ENCODE data around the gene COX11. TPM values are rescaled to one million over a fixed set of nuclear protein-coding genes. Genes with fewer than 3 reads are reported as not detected.

COX11 gene
- total RNA-seq, 1 donor from 2014 or later, result 44.0 TPM

GRCh38 chr17:54941285-54941684 lies 27.2 kb downstream of the COX11 start:
- TF ChIP-seq POLR2AphosphoS5 (IDR thresholded peaks at IDR 0.05; ENCODE audit: insufficient read depth in 1 of 2, low read depth in 1 of 2), result no peak
- no peak for TF ChIP-seq POLR2A (IDR thresholded peaks at IDR 0.05)
- TF ChIP-seq, protein P1, sequence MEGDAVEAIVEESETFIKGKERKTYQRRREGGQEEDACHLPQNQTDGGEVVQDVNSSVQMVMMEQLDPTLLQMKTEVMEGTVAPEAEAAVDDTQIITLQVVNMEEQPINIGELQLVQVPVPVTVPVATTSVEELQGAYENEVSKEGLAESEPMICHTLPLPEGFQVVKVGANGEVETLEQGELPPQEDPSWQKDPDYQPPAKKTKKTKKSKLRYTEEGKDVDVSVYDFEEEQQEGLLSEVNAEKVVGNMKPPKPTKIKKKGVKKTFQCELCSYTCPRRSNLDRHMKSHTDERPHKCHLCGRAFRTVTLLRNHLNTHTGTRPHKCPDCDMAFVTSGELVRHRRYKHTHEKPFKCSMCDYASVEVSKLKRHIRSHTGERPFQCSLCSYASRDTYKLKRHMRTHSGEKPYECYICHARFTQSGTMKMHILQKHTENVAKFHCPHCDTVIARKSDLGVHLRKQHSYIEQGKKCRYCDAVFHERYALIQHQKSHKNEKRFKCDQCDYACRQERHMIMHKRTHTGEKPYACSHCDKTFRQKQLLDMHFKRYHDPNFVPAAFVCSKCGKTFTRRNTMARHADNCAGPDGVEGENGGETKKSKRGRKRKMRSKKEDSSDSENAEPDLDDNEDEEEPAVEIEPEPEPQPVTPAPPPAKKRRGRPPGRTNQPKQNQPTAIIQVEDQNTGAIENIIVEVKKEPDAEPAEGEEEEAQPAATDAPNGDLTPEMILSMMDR (IDR thresholded peaks at IDR 0.05), result no peak
- H3K4me3 ChIP-seq, result no peak overlapping the region
- no peaks in the 10 kb centered on the region for H3K36me3 ChIP-seq
- H3K27ac ChIP-seq, result no peak overlapping the region
- no peaks in the 10 kb centered on the region for H3K4me1 ChIP-seq
- intact Hi-C loops (cut with DNase I), result no loop called here
- no peaks in the 10 kb centered on the region for H3K9me3 ChIP-seq
- no peaks in the 10 kb centered on the region for H3K27me3 ChIP-seq
- DNase-seq (ENCODE audit: extremely low spot score in 2 of 2), result no peak

DNA sequence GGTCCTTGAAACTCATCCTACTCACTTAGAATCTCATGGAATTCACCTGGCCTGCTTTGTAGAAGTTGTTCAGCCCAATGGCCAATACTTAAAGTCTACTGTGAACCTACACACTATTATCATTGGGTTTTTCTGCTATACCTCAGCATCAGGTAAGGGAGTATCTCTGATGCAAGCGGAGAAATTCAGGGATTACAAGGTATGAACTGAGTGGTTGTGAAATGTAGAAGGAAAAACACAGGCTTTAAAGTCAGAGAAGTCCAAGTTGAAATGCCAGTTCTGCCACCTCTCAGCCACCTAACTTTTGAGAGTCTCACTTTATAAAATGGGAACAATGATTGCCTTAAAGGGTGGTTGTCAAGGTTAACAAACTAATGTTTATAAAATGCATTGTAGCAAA lies 31.0 kb downstream of the COX11 start:
- Histone ChIP-seq H3K4me1 (no peaks in the 10 kb centered on the region), H3K27ac (no peak overlapping the region), H3K9me3 (no peaks in the 10 kb centered on the region), H3K27me3 (no peaks in the 10 kb centered on the region), H3K4me3 (no peak overlapping the region), H3K36me3 (no peaks in the 10 kb centered on the region)
- no peak for TF ChIP-seq POLR2AphosphoS5 (IDR thresholded peaks at IDR 0.05; ENCODE audit: insufficient read depth in 1 of 2, low read depth in 1 of 2)
- TF ChIP-seq POLR2A (IDR thresholded peaks at IDR 0.05), result no peak
- TF ChIP-seq, protein P1 (IDR thresholded peaks at IDR 0.05), result no peak
- intact Hi-C loops (cut with DNase I), result no loop called here
- no peak for DNase-seq (ENCODE audit: extremely low spot score in 2 of 2)

GRCh38 chr17:54937018-54937417 lies 31.4 kb downstream of the COX11 start:
- H3K9me3 ChIP-seq, result no peaks in the 10 kb centered on the region
- no peak overlapping the region for H3K27ac ChIP-seq
- no peaks in the 10 kb centered on the region for H3K4me1 ChIP-seq
- intact Hi-C loops (cut with DNase I), result no loop called here
- H3K4me3 ChIP-seq, result no peak overlapping the region
- TF ChIP-seq POLR2AphosphoS5 (IDR thresholded peaks at IDR 0.05; ENCODE audit: insufficient read depth in 1 of 2, low read depth in 1 of 2) (no peak), POLR2A (IDR thresholded peaks at IDR 0.05) (no peak)
- TF ChIP-seq, protein P1 (IDR thresholded peaks at IDR 0.05), result no peak
- no peak for DNase-seq (ENCODE audit: extremely low spot score in 2 of 2)
- H3K27me3 ChIP-seq, result no peaks in the 10 kb centered on the region
- no peaks in the 10 kb centered on the region for H3K36me3 ChIP-seq

DNA sequence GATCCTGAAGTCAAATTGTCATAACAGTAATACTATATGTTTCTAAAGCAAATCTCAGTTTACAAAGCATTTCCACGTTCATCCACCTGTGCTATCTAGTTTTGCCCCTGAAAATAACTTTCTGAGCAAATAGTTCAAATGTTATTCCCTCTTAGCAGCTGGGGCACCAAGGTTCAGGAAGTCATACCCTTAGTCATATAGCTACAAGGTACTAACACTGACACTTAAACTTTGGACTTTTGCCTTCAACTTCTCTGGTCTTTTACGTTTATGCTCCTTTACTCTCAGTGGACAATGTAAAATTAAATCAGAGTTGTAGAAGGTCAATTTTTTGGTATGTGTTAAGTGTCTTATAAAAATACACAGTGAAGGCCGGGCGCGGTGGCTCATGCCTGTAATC lies 33.0 kb downstream of the COX11 start:
- TF ChIP-seq, protein P1 (IDR thresholded peaks at IDR 0.05), result no peak
- no peak for TF ChIP-seq POLR2AphosphoS5 (IDR thresholded peaks at IDR 0.05; ENCODE audit: insufficient read depth in 1 of 2, low read depth in 1 of 2)
- TF ChIP-seq POLR2A (IDR thresholded peaks at IDR 0.05), result no peak
- H3K36me3 ChIP-seq, result peaks cover 0 to 5% of the 10 kb centered on the region in 2 donors
- intact Hi-C loops (cut with DNase I), result no loop called here

GRCh38 chr17:54933921-54934320 lies 34.5 kb downstream of the COX11 start:
- DNase-seq (ENCODE audit: extremely low spot score in 2 of 2), result no peak
- H3K9me3 ChIP-seq, result no peaks in the 10 kb centered on the region
- no peaks in the 10 kb centered on the region for H3K27me3 ChIP-seq
- intact Hi-C loops (cut with DNase I), result no loop called here
- peaks cover 0 to 5% of the 10 kb centered on the region in 2 donors for H3K36me3 ChIP-seq
- H3K27ac ChIP-seq, result no peak overlapping the region
- H3K4me3 ChIP-seq, result no peak overlapping the region
- no peaks in the 10 kb centered on the region for H3K4me1 ChIP-seq
- TF ChIP-seq POLR2A (IDR thresholded peaks at IDR 0.05), result no peak
- TF ChIP-seq, protein P1 (IDR thresholded peaks at IDR 0.05), result no peak
- no peak for TF ChIP-seq POLR2AphosphoS5 (IDR thresholded peaks at IDR 0.05; ENCODE audit: insufficient read depth in 1 of 2, low read depth in 1 of 2)

More for the DNA sequence above, 33.0 kb downstream of the COX11 start:
- H3K4me3 ChIP-seq, result no peak overlapping the region
- no peaks in the 10 kb centered on the region for H3K9me3 ChIP-seq
- no peaks in the 10 kb centered on the region for H3K4me1 ChIP-seq
- no peak for DNase-seq (ENCODE audit: extremely low spot score in 2 of 2)
- no peaks in the 10 kb centered on the region for H3K27me3 ChIP-seq
- no peak overlapping the region for H3K27ac ChIP-seq
